ENCODE results near the gene OR2T6. TPM values are rescaled to one million over a fixed set of nuclear protein-coding genes. Genes with fewer than 3 reads are reported as not detected.
"Not testable (repeated sequence)": the region's sequence is repeated elsewhere in the genome, so short reads cannot be mapped to it uniquely, and the experiment has no call there.

OR2T6 gene
- total RNA-seq, 1 experiment from 2014 or later = not detected

GRCh38 chr1:248428192-248428533, 52.6 kb downstream of the OR2T6 start:
- POLR2A ChIA-PET (ENCODE audit: unreplicated experiment); ATAC-seq; H2AFZ ChIP-seq (ENCODE audit: low read length); H3K36me3 ChIP-seq (ENCODE audit: low read depth, low read length); H3K9me2 ChIP-seq (replicated peaks; ENCODE audit: low read length); H3K4me3 ChIP-seq (ENCODE audit: low read length); H3K4me1 ChIP-seq (ENCODE audit: insufficient read depth, low read length); DNase-seq; H3K4me2 ChIP-seq (ENCODE audit: low read length); H3K79me2 ChIP-seq (ENCODE audit: low read length); H3K9ac ChIP-seq (ENCODE audit: low read length); intact Hi-C loops (cut with micrococcal nuclease); H4K20me1 ChIP-seq (ENCODE audit: low read length); H3K9me3 ChIP-seq (ENCODE audit: low read length); CTCF ChIA-PET; H3F3A ChIP-seq (ENCODE audit: low read length, unreplicated experiment); H3K27ac ChIP-seq (ENCODE audit: low read length); BruUV-seq (replicated peaks); H3K27me3 ChIP-seq (ENCODE audit: low read length): not testable (repeated sequence)

DNA sequence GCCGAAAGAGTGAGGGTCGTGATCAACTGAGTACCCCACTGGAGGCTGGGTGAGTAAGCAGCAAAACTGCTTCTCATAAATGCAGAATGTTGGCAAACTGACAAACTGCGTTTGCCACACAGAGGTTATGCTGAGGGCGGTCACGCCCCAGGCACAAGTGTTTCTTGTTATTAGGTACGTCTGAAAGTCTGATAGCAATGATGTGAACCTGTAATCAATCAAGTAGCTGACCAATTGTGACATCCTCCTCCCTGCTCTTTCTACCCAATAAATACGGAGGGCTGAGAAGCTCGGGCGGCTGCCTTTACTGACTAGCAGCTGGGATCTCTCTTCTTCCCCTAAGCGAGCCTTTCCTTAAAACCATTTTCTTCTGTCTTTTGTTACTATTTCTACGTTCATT, 56.1 kb downstream of the OR2T6 start:
- BruUV-seq (replicated peaks); H3K4me1 ChIP-seq (ENCODE audit: insufficient read depth, low read length); POLR2A ChIA-PET (ENCODE audit: unreplicated experiment); H3K4me2 ChIP-seq (ENCODE audit: low read length); H3K27ac ChIP-seq (ENCODE audit: low read length); DNase-seq; H4K20me1 ChIP-seq (ENCODE audit: low read length); H3K4me3 ChIP-seq (ENCODE audit: low read length); intact Hi-C loops (cut with micrococcal nuclease); H3K9ac ChIP-seq (ENCODE audit: low read length); CTCF ChIA-PET; ATAC-seq; H3K9me2 ChIP-seq (replicated peaks; ENCODE audit: low read length); H2AFZ ChIP-seq (ENCODE audit: low read length); H3K36me3 ChIP-seq (ENCODE audit: low read depth, low read length); H3K9me3 ChIP-seq (ENCODE audit: low read length); H3K79me2 ChIP-seq (ENCODE audit: low read length); H3F3A ChIP-seq (ENCODE audit: low read length, unreplicated experiment): not testable (repeated sequence)
- peaks cover 22% of the 10 kb centered on the region for H3K27me3 ChIP-seq (ENCODE audit: low read length)

GRCh38 chr1:248432201-248432600, 56.7 kb downstream of the OR2T6 start:
- H3K4me3 ChIP-seq (ENCODE audit: low read length); H3K9ac ChIP-seq (ENCODE audit: low read length); H3K79me2 ChIP-seq (ENCODE audit: low read length); H3F3A ChIP-seq (ENCODE audit: low read length, unreplicated experiment); H3K4me2 ChIP-seq (ENCODE audit: low read length); H2AFZ ChIP-seq (ENCODE audit: low read length); DNase-seq; H4K20me1 ChIP-seq (ENCODE audit: low read length); H3K9me3 ChIP-seq (ENCODE audit: low read length); CTCF ChIA-PET; H3K27ac ChIP-seq (ENCODE audit: low read length); H3K4me1 ChIP-seq (ENCODE audit: insufficient read depth, low read length); H3K9me2 ChIP-seq (replicated peaks; ENCODE audit: low read length); BruUV-seq (replicated peaks); intact Hi-C loops (cut with micrococcal nuclease); POLR2A ChIA-PET (ENCODE audit: unreplicated experiment); H3K36me3 ChIP-seq (ENCODE audit: low read depth, low read length): not testable (repeated sequence)
- H3K27me3 ChIP-seq (ENCODE audit: low read length) = peaks cover 25% of the 10 kb centered on the region
- peak; percentile 31 for ATAC-seq

DNA sequence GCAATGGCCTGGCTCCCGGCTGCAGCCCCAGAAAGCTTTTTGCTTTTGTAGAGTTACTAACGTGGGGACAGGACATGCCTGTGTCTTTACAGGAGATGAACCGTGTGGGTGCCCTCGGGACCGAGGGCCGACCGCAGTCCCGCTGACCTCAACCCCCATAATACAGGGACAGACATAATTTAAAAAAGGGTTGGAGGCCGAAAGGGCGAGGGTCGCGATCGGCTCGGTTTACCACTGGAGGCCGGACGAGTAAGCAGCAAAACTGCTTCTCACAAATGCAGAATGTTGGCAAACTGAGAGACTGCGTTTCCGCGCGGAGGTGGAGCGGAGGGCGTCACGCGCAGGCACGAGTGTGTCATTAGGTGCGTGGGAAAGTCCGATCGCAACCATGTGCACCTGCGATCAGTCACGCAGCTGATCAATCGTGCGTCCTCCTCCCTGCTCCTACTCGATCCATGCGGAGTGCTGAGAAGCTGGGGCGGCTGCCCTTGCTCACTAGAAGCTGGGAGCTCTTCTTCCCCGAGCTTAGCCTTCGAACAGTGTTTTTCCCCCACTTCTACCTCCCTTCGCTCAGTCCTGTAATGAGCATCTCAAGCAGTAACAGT, 58.4 kb downstream of the OR2T6 start:
- H3K36me3 ChIP-seq (ENCODE audit: low read depth, low read length); CTCF ChIA-PET; H3K4me1 ChIP-seq (ENCODE audit: insufficient read depth, low read length); H3F3A ChIP-seq (ENCODE audit: low read length, unreplicated experiment); H3K4me2 ChIP-seq (ENCODE audit: low read length); H3K9me2 ChIP-seq (replicated peaks; ENCODE audit: low read length); H4K20me1 ChIP-seq (ENCODE audit: low read length); H3K4me3 ChIP-seq (ENCODE audit: low read length); H2AFZ ChIP-seq (ENCODE audit: low read length); BruUV-seq (replicated peaks); H3K9ac ChIP-seq (ENCODE audit: low read length); ATAC-seq; H3K79me2 ChIP-seq (ENCODE audit: low read length); H3K27ac ChIP-seq (ENCODE audit: low read length); H3K9me3 ChIP-seq (ENCODE audit: low read length); POLR2A ChIA-PET (ENCODE audit: unreplicated experiment); intact Hi-C loops (cut with micrococcal nuclease); DNase-seq: not testable (repeated sequence)
- peaks cover 25% of the 10 kb centered on the region for H3K27me3 ChIP-seq (ENCODE audit: low read length)

DNA sequence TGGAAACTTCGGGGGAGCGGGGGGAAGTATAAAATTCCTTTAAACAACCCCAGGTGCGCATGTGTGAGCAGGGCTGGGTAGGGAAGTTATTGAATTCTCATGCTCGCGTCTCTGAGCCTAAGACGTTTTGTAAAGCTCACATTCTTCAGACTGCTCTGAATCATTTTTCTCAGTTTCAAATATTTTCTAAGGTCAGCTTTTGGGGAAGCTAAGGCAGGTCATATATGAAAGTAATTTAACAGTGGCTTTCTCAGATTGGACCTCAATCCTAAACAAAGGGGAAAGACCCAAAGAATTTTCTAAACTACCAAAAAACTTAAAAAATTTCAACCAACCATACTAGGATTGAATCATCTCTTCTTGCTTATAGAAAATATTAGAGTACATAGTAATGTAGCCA, 59.4 kb downstream of the OR2T6 start:
- H3K4me3 ChIP-seq (ENCODE audit: low read length); DNase-seq; ATAC-seq; H3F3A ChIP-seq (ENCODE audit: low read length, unreplicated experiment); H4K20me1 ChIP-seq (ENCODE audit: low read length); CTCF ChIA-PET; H3K4me1 ChIP-seq (ENCODE audit: insufficient read depth, low read length); POLR2A ChIA-PET (ENCODE audit: unreplicated experiment); H3K27ac ChIP-seq (ENCODE audit: low read length); H3K9me2 ChIP-seq (replicated peaks; ENCODE audit: low read length); H3K9me3 ChIP-seq (ENCODE audit: low read length); H2AFZ ChIP-seq (ENCODE audit: low read length); BruUV-seq (replicated peaks); H3K9ac ChIP-seq (ENCODE audit: low read length); intact Hi-C loops (cut with micrococcal nuclease); H3K36me3 ChIP-seq (ENCODE audit: low read depth, low read length); H3K79me2 ChIP-seq (ENCODE audit: low read length); H3K4me2 ChIP-seq (ENCODE audit: low read length): not testable (repeated sequence)
- peaks cover 25% of the 10 kb centered on the region for H3K27me3 ChIP-seq (ENCODE audit: low read length)

- intact Hi-C loops (cut with micrococcal nuclease) = not testable (repeated sequence)
Measured at GRCh38 chr1:248436303-248436702, 60.8 kb downstream of the OR2T6 start.

DNA sequence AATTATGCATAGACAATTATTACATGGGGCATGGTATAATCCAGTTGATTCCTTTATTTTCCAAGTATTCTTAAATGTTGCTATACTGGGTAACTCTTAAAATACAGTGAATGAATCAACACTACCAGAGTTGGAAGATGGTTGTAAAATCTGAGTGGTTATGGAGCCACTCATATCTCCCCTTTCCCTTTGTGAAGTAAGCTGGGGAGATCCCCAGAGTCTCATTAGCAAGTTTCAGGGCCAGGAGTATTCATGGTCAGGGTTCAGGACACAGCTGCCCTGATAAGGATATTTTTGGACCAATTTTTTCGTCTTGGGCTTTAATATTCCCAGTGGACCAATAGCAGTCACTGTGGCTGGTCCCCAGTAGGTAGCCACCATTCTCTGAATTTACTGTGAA, 63.1 kb downstream of the OR2T6 start:
- H3K4me3 ChIP-seq (ENCODE audit: low read length); H3K36me3 ChIP-seq (ENCODE audit: low read depth, low read length); H2AFZ ChIP-seq (ENCODE audit: low read length); intact Hi-C loops (cut with micrococcal nuclease); H4K20me1 ChIP-seq (ENCODE audit: low read length); H3K9me3 ChIP-seq (ENCODE audit: low read length); H3K4me1 ChIP-seq (ENCODE audit: insufficient read depth, low read length); H3K79me2 ChIP-seq (ENCODE audit: low read length); H3K27ac ChIP-seq (ENCODE audit: low read length); H3K9ac ChIP-seq (ENCODE audit: low read length); CTCF ChIA-PET; H3F3A ChIP-seq (ENCODE audit: low read length, unreplicated experiment); BruUV-seq (replicated peaks); DNase-seq; POLR2A ChIA-PET (ENCODE audit: unreplicated experiment); ATAC-seq; H3K9me2 ChIP-seq (replicated peaks; ENCODE audit: low read length); H3K4me2 ChIP-seq (ENCODE audit: low read length): not testable (repeated sequence)
- H3K27me3 ChIP-seq (ENCODE audit: low read length) = peaks cover 21% of the 10 kb centered on the region

More at GRCh38 chr1:248436303-248436702, 60.8 kb downstream of the OR2T6 start:
- H3K9me3 ChIP-seq (ENCODE audit: low read length); H3K9ac ChIP-seq (ENCODE audit: low read length); CTCF ChIA-PET; H3K4me2 ChIP-seq (ENCODE audit: low read length); H4K20me1 ChIP-seq (ENCODE audit: low read length); H3K36me3 ChIP-seq (ENCODE audit: low read depth, low read length); BruUV-seq (replicated peaks); H3K9me2 ChIP-seq (replicated peaks; ENCODE audit: low read length); H3K79me2 ChIP-seq (ENCODE audit: low read length); POLR2A ChIA-PET (ENCODE audit: unreplicated experiment); H3F3A ChIP-seq (ENCODE audit: low read length, unreplicated experiment); H2AFZ ChIP-seq (ENCODE audit: low read length); DNase-seq; ATAC-seq; H3K4me3 ChIP-seq (ENCODE audit: low read length); H3K4me1 ChIP-seq (ENCODE audit: insufficient read depth, low read length); H3K27ac ChIP-seq (ENCODE audit: low read length): not testable (repeated sequence)
- peaks cover 30% of the 10 kb centered on the region for H3K27me3 ChIP-seq (ENCODE audit: low read length)

All from PC-3 (cell line).